ENCODE results near the gene HSPA12A.

The HSPA12A gene

GRCh38 chr10:116679351-116679750 lies 63.0 kb downstream of the HSPA12A start:
- TF ChIP-seq CTCF (IDR thresholded peaks at IDR 0.05; ENCODE audit: low read depth, low read length, missing control alignments): no peak
- DNase-seq (ENCODE audit: extremely low read depth, low read depth): no peak
- no peak overlapping the region for H3K4me3 ChIP-seq (replicated peaks; ENCODE audit: low read depth, low read length)

GRCh38 chr10:116676633-116677032 lies 65.7 kb downstream of the HSPA12A start:
- no peak for TF ChIP-seq CTCF (IDR thresholded peaks at IDR 0.05; ENCODE audit: low read depth, low read length, missing control alignments)
- no peak for DNase-seq (ENCODE audit: extremely low read depth, low read depth)
- H3K4me3 ChIP-seq (replicated peaks; ENCODE audit: low read depth, low read length): no peak overlapping the region

GRCh38 chr10:116676118-116676517 lies 66.2 kb downstream of the HSPA12A start:
- no peak overlapping the region for H3K4me3 ChIP-seq (replicated peaks; ENCODE audit: low read depth, low read length)
- no peak for TF ChIP-seq CTCF (IDR thresholded peaks at IDR 0.05; ENCODE audit: low read depth, low read length, missing control alignments)
- no peak for DNase-seq (ENCODE audit: extremely low read depth, low read depth)

- TF ChIP-seq CTCF (IDR thresholded peaks at IDR 0.05; ENCODE audit: low read depth, low read length, missing control alignments): no peak
- no peak overlapping the region for H3K4me3 ChIP-seq (replicated peaks; ENCODE audit: low read depth, low read length)
- DNase-seq (ENCODE audit: extremely low read depth, low read depth): no peak
These were observed 67.4 kb downstream of the HSPA12A start for GRCh38 chr10:116674901-116675423.

GRCh38 chr10:116673866-116674265 lies 68.5 kb downstream of the HSPA12A start:
- no peak for DNase-seq (ENCODE audit: extremely low read depth, low read depth)
- no peak overlapping the region for H3K4me3 ChIP-seq (replicated peaks; ENCODE audit: low read depth, low read length)
- no peak for TF ChIP-seq CTCF (IDR thresholded peaks at IDR 0.05; ENCODE audit: low read depth, low read length, missing control alignments)

- no peak for TF ChIP-seq CTCF (IDR thresholded peaks at IDR 0.05; ENCODE audit: low read depth, low read length, missing control alignments)
- H3K4me3 ChIP-seq (replicated peaks; ENCODE audit: low read depth, low read length): no peak overlapping the region
- no peak for DNase-seq (ENCODE audit: extremely low read depth, low read depth)
These were observed 69.5 kb downstream of the HSPA12A start for GRCh38 chr10:116672891-116673290.

GRCh38 chr10:116671274-116671926 lies 71.0 kb downstream of the HSPA12A start:
- no peak for DNase-seq (ENCODE audit: extremely low read depth, low read depth)
- TF ChIP-seq CTCF (IDR thresholded peaks at IDR 0.05; ENCODE audit: low read depth, low read length, missing control alignments): no peak
- H3K4me3 ChIP-seq (replicated peaks; ENCODE audit: low read depth, low read length): no peak overlapping the region
